ENCODE data around the gene SLC25A13.
"Not testable (repeated sequence)": the region's sequence is repeated elsewhere in the genome, so short reads cannot be mapped to it uniquely, and the experiment has no call there.

The SLC25A13 gene

GRCh38 chr7:96299496-96299895 lies 22.4 kb downstream of the SLC25A13 start:
- no peak overlapping the region for H3K4me3 ChIP-seq (ENCODE audit: low read length)
- TF ChIP-seq ZNF274 (IDR thresholded peaks at IDR 0.05; ENCODE audit: low read depth, low read length) = no peak

DNA sequence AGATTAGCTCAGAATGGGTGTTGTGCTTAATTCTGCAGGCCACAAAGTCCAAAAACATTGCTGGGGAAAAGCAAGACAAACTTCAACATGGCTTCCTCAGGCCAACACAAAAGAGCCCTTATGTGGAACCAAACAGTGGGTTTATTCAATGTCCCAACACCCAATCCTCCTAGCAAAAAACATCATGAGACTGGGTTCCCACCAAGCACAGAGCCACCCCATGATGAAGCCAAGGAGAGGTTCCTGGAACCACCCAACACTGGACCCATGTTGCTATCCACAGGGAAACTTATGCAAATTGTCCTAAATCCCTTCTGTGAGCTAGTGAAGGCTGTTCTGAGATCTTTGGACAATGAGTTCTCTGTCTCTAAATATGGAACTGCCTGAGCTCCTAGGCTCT lies 24.0 kb downstream of the SLC25A13 start:
- TF ChIP-seq ZNF274 (IDR thresholded peaks at IDR 0.05; ENCODE audit: low read depth, low read length) = no peak
- H3K4me3 ChIP-seq (ENCODE audit: low read length) = no peak overlapping the region

DNA sequence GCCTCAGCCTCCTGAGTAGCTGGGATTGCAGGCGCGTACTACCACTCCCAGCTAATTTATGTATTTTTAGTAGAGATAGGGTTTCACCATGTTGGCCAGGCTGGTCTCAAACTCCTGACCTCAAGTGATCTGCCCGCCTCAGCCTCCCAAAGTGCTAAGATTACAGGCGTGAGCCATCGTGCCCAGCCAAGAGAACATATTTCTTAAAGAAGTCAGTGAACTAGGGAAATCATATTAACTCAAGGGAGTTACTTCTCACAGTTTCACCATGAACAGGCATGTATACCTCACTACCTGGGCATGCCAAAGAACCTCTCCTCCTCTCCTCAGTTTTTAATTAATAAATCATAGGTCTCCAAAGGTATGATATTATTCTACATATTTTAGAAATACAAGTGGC lies 24.5 kb downstream of the SLC25A13 start:
- not testable (repeated sequence) for H3K4me3 ChIP-seq (ENCODE audit: low read length)

GRCh38 chr7:96293911-96294310 lies 28.0 kb downstream of the SLC25A13 start:
- not testable (repeated sequence) for H3K4me3 ChIP-seq (ENCODE audit: low read length)

DNA sequence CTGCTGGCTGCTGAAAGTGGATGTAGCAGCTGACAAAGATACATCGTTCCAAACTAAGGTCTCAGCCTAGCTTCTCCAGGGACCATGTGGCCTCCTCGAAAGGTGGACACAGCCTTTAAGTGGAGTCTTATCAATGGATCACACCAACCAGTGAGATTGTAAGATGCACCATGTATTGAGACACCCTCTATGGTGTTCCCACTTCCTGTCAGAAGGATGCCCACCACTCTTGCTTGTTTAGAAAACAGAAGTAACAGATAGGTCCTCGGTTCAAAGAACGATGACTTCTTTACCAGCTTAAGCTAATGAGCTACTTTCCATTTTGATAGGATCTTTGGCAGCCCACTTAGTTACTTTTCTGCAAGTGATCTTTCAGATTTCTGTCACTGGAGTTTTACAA lies 34.3 kb downstream of the SLC25A13 start:
- no peak overlapping the region for H3K4me3 ChIP-seq (ENCODE audit: low read length)
- no peak for TF ChIP-seq ZNF274 (IDR thresholded peaks at IDR 0.05; ENCODE audit: low read depth, low read length)

- no peak for TF ChIP-seq ZNF274 (IDR thresholded peaks at IDR 0.05; ENCODE audit: low read depth, low read length)
- H3K4me3 ChIP-seq (ENCODE audit: low read length) = no peak overlapping the region
Observed at GRCh38 chr7:96287132-96287531, 34.8 kb downstream of the SLC25A13 start.

DNA sequence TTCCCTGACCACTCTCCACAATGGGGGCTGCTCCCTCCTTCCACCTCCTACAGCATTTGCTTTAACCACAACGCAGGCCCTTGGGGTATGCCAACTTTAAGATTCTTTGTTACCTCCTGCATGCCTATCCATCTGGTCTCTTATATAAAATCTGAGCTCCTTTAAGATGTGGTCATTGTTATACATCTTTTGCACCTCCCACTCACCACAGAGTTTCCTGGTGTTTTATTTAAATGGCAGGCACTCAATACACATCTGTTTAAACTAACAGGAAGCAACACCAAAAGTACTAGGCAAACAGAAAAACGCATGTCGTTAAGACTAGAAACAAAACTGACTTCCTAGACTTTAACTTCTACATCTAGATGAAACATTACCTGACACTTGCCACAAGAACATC lies 36.3 kb downstream of the SLC25A13 start:
- no peak overlapping the region for H3K4me3 ChIP-seq (ENCODE audit: low read length)
- no peak for TF ChIP-seq ZNF274 (IDR thresholded peaks at IDR 0.05; ENCODE audit: low read depth, low read length)

GRCh38 chr7:96284835-96285234 lies 37.1 kb downstream of the SLC25A13 start:
- no peak for TF ChIP-seq ZNF274 (IDR thresholded peaks at IDR 0.05; ENCODE audit: low read depth, low read length)

GRCh38 chr7:96284240-96284639 lies 37.7 kb downstream of the SLC25A13 start:
- no peak overlapping the region for H3K4me3 ChIP-seq (ENCODE audit: low read length)
- no peak for TF ChIP-seq ZNF274 (IDR thresholded peaks at IDR 0.05; ENCODE audit: low read depth, low read length)

More at GRCh38 chr7:96284835-96285234, 37.1 kb downstream of the SLC25A13 start:
- H3K4me3 ChIP-seq (ENCODE audit: low read length) = no peak overlapping the region

DNA sequence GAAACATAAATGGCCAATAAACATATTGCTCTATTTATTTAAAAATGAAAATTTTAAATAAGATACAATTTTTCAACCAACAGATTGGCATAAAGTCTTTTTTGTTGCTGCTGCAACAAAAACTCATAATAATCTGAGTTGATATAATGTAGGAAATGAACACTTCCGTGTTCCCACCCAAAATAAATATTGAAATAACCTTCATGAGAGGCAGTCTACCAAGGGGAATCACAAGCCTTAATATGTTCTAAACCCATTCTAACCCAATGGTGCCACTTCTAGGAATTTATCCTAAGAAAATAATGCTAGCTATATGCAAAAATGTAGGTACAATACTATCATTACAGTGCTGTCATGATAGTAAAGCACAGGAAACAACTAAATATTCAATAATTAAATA lies 39.1 kb downstream of the SLC25A13 start:
- no peak overlapping the region for H3K4me3 ChIP-seq (ENCODE audit: low read length)
- TF ChIP-seq ZNF274 (IDR thresholded peaks at IDR 0.05; ENCODE audit: low read depth, low read length) = no peak

GRCh38 chr7:96277921-96278320 lies 44.0 kb downstream of the SLC25A13 start:
- TF ChIP-seq ZNF274 (IDR thresholded peaks at IDR 0.05; ENCODE audit: low read depth, low read length) = no peak
- H3K4me3 ChIP-seq (ENCODE audit: low read length) = no peak overlapping the region

DNA sequence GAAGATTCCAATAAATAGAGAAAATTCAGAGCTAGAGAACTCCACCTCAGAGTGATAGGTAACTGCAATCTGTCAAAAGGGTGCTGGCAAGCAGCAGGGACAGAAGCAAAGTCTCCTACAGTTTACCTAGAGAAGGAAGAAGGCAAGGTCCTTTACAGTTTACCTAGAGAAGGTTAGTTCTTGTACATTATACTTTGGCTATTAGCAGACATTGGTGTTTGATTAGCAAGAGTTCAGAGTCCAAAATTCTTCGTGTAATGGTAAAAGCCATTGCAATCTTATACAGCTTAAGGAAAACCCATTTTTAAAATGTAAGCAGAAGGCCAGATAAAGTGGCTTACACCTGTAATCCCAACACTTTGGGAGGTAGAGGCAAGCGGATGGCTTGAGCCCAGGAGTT lies 45.9 kb downstream of the SLC25A13 start:
- no peak overlapping the region for H3K4me3 ChIP-seq (ENCODE audit: low read length)
- no peak for TF ChIP-seq ZNF274 (IDR thresholded peaks at IDR 0.05; ENCODE audit: low read depth, low read length)

DNA sequence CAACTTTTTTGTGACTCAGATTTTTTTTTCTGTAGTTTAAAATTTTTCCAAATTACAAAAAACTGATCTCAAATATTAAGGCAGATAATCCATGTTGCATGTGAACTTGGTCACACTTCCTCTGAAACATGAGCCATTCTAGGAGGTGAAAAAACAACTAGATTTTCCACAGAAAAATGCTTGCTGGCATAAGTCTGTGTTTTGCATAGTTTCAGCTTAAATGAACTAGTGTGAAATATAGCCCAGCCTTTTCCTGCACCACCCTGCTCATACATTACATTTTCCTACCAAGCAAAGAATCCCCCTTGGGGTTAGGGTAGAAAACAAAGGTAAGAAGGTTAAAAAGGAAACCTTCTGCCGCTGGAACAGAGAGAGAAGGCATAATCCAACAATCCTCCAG lies 48.2 kb downstream of the SLC25A13 start:
- no peak for TF ChIP-seq ZNF274 (IDR thresholded peaks at IDR 0.05; ENCODE audit: low read depth, low read length)
- H3K4me3 ChIP-seq (ENCODE audit: low read length) = no peak overlapping the region

DNA sequence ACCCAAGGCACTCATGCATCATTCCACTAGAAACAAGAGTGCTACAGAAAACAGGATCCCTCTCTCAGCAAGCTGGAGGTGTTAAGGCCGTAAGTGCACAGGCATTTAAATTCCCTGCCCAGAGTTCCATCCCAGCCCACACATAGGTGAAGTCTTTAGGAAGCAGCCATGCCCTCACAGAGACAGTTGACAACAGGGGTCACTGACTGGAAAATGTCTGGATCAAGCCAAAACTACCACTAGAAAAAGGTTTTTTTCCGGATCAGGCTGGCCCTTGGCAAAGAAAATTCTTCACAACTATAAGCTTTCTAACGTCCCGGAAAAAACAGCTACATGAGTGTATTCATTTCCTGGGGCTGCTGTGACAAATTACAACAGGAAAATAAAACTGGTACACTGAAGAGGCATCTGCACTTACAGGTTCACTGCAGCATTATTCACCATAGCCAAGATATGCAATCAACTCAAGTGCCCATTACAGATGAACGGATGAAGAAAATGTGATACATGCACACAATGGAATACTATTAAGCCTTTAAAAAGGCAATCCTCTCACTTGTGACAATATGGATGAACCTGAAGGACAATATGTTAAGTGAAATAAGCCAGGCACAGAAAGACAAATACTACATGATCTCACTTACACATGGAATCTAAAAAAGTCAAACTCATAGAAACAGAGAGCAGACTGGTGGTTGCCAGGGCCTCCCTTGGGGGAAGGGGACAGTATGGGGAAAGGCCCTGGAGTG lies 52.5 kb downstream of the SLC25A13 start:
- TF ChIP-seq ZNF274 (IDR thresholded peaks at IDR 0.05; ENCODE audit: low read depth, low read length) = no peak
- no peak overlapping the region for H3K4me3 ChIP-seq (ENCODE audit: low read length)

DNA sequence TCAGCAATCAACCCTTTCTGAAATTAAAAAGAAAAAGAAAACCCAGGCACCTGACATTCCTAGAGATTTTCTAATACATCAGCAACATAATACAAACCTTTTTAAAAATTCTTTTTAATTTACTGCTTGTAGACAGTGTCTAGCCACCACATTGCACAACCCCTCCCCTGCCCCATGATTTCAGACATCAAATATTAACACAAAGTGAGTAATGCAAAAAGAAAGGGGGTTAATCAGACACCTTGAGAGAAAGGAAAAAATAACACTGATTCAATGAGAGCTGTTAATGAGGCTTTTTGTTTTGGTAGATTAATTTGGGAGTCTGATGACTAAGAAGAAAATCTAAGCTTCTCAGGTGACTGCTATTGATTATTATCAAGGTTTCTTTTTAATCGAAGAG lies 55.3 kb downstream of the SLC25A13 start:
- no peak for TF ChIP-seq ZNF274 (IDR thresholded peaks at IDR 0.05; ENCODE audit: low read depth, low read length)

GRCh38 chr7:96266015-96266414 lies 55.9 kb downstream of the SLC25A13 start:
- TF ChIP-seq ZNF274 (IDR thresholded peaks at IDR 0.05; ENCODE audit: low read depth, low read length) = no peak

More for the DNA sequence above, 55.3 kb downstream of the SLC25A13 start:
- H3K4me3 ChIP-seq (ENCODE audit: low read length) = no peak overlapping the region

More at GRCh38 chr7:96266015-96266414, 55.9 kb downstream of the SLC25A13 start:
- H3K4me3 ChIP-seq (ENCODE audit: low read length) = no peak overlapping the region

Measured in GM08714 (cell line).